ENCODE data around the gene LINGO4.

Gene LINGO4

DNA sequence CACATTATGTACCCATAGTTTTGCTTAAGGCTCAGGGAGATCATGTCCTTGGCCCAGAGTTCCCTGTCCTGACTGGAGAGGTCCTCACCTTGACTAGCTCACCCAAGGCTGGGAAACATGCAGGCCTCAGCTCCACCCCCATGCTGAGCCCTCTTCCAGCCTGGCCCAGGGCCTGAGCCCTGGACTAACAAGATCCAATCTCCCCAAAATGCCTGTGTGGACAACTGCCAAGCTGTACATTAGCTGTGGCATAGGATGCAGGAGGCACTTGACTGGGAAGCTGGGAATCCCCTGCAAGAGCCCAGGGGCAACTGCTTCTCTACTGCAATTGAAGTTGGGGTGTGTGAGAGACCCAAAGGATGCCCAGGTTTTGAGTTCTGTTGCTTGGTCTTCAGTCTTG lies 2.1 kb downstream of the LINGO4 start:
- TF ChIP-seq MYC (IDR thresholded peaks at IDR 0.05; ENCODE audit: low read depth, low read length) (no peak), POLR2A (IDR thresholded peaks at IDR 0.05; ENCODE audit: extremely low read depth, insufficient read length) (no peak)
- TF ChIP-seq, protein P1, sequence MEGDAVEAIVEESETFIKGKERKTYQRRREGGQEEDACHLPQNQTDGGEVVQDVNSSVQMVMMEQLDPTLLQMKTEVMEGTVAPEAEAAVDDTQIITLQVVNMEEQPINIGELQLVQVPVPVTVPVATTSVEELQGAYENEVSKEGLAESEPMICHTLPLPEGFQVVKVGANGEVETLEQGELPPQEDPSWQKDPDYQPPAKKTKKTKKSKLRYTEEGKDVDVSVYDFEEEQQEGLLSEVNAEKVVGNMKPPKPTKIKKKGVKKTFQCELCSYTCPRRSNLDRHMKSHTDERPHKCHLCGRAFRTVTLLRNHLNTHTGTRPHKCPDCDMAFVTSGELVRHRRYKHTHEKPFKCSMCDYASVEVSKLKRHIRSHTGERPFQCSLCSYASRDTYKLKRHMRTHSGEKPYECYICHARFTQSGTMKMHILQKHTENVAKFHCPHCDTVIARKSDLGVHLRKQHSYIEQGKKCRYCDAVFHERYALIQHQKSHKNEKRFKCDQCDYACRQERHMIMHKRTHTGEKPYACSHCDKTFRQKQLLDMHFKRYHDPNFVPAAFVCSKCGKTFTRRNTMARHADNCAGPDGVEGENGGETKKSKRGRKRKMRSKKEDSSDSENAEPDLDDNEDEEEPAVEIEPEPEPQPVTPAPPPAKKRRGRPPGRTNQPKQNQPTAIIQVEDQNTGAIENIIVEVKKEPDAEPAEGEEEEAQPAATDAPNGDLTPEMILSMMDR (IDR thresholded peaks at IDR 0.05; ENCODE audit: low read depth, low read length) = no peak
- TF ChIP-seq, protein P2, sequence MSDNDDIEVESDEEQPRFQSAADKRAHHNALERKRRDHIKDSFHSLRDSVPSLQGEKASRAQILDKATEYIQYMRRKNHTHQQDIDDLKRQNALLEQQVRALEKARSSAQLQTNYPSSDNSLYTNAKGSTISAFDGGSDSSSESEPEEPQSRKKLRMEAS (IDR thresholded peaks at IDR 0.05; ENCODE audit: low read depth, low read length) = no peak
- DNase-seq (ENCODE audit: low read depth) = no peak
- H3K4me3 ChIP-seq (ENCODE audit: low read depth, low read length) = no peak overlapping the region

DNA sequence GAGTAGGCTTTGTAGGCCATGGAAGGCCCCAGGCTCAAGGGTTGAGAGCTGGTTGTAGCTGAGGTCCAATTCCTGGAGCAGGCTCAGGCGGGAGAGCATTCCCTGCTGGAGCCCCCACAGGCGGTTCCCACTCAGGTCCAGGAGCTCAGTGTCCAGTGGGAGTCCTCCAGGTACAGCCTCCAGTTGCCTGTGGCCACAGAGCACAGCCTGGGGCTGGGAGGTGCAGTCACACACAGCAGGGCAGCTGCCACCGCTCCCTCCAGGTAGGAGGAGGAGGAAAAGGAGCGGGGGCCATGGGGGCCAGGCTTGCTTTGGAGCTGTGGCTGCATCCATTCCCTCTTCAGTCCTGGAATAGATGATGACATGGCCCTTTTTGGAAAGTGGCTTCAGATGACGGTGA lies 2.8 kb downstream of the LINGO4 start:
- H3K4me3 ChIP-seq (ENCODE audit: low read depth, low read length) = no peak overlapping the region
- TF ChIP-seq, protein P2 (IDR thresholded peaks at IDR 0.05; ENCODE audit: low read depth, low read length) = no peak
- TF ChIP-seq MYC (IDR thresholded peaks at IDR 0.05; ENCODE audit: low read depth, low read length) (no peak), POLR2A (IDR thresholded peaks at IDR 0.05; ENCODE audit: extremely low read depth, insufficient read length) (no peak)
- TF ChIP-seq, protein P1 (IDR thresholded peaks at IDR 0.05; ENCODE audit: low read depth, low read length) = no peak
- DNase-seq (ENCODE audit: low read depth) = no peak

DNA sequence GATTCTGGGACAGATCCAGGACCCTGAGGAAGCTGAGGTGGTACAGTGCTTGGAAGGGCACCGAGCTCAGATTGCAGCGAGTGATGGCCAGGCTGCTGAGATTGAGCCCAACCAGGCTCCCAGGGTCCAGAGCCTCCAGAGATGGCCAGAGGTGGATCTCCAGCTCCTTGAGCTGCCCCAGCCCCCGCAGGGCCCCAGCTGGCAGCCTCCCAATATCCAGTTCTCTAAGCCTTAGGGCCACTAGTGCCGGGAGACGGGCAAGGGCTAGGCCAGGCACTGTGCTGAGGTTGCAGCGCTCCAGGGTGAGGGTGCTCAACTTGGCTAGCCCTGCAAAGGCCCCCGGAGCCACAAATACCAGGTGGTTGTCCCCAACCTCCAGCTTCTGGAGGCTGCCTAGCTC lies 3.4 kb downstream of the LINGO4 start:
- no peak for DNase-seq (ENCODE audit: low read depth)
- no peak overlapping the region for H3K4me3 ChIP-seq (ENCODE audit: low read depth, low read length)
- no peak for TF ChIP-seq POLR2A (IDR thresholded peaks at IDR 0.05; ENCODE audit: extremely low read depth, insufficient read length)
- TF ChIP-seq, protein P2 (IDR thresholded peaks at IDR 0.05; ENCODE audit: low read depth, low read length) = no peak
- no peak for TF ChIP-seq MYC (IDR thresholded peaks at IDR 0.05; ENCODE audit: low read depth, low read length)
- TF ChIP-seq, protein P1 (IDR thresholded peaks at IDR 0.05; ENCODE audit: low read depth, low read length) = no peak

DNA sequence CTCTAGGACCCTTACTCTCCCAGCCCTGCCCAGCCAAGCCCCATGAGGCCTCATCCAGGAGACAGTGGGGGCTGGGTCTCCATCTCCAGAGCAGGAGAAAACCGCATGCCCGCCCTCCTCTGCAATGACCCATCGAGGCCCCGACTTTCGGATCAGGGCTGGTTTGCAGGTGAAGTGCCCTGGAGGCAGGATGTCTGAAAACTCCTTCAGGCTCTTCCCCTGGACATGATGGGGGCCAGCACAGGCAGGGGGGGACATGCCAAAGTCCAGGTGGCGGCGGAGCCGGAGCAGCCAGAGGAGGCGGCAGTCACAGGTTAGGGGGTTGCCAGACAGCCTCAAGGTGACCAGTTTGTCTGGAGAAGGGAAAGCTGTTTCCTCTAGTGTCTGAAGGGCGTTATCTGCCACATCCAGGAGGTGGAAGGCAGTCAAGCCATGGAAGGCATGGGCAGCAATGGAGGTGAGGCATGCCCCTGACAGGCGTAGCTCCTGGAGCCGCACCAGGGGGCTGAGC lies 3.9 kb downstream of the LINGO4 start:
- no peak for DNase-seq (ENCODE audit: low read depth)
- no peak overlapping the region for H3K4me3 ChIP-seq (ENCODE audit: low read depth, low read length)
- TF ChIP-seq, protein P1 (IDR thresholded peaks at IDR 0.05; ENCODE audit: low read depth, low read length) = no peak
- no peak for TF ChIP-seq MYC (IDR thresholded peaks at IDR 0.05; ENCODE audit: low read depth, low read length)
- TF ChIP-seq, protein P2 (IDR thresholded peaks at IDR 0.05; ENCODE audit: low read depth, low read length) = no peak
- no peak for TF ChIP-seq POLR2A (IDR thresholded peaks at IDR 0.05; ENCODE audit: extremely low read depth, insufficient read length)

DNA sequence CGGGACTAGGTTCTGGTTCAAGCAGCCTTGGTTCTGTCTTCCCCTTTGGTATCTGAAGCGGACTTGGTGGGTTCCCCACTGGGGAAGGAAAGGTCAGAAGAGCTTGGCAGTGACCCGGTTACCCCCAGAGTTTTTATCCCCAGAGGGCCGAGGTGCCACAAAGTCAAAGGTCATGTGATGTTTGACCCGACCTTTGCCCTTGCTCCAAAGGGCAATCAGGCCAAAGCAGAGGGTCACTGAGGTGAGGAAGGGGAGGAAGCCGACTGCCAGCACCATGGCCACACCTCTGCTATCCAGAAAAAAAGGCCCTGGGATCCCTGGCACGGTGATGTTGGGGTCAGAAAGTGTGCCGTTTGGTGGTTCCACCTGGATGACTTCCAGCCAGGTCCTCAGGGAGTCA lies 4.4 kb downstream of the LINGO4 start:
- TF ChIP-seq MYC (IDR thresholded peaks at IDR 0.05; ENCODE audit: low read depth, low read length) (no peak), POLR2A (IDR thresholded peaks at IDR 0.05; ENCODE audit: extremely low read depth, insufficient read length) (no peak)
- TF ChIP-seq, protein P1 (IDR thresholded peaks at IDR 0.05; ENCODE audit: low read depth, low read length) = no peak
- TF ChIP-seq, protein P2 (IDR thresholded peaks at IDR 0.05; ENCODE audit: low read depth, low read length) = no peak
- no peak for DNase-seq (ENCODE audit: low read depth)
- no peak overlapping the region for H3K4me3 ChIP-seq (ENCODE audit: low read depth, low read length)

Measured in NB4 (cell line).